Measurements from ENCODE around the gene FOCAD. TPM values are rescaled to one million over a fixed set of nuclear protein-coding genes. Genes with fewer than 3 reads are reported as not detected.

Gene FOCAD
- total RNA-seq, 1 donor from 2014 or later, result 57.2 TPM

GRCh38 chr9:20811872-20812271 is 127.8 kb downstream of the FOCAD start:
- no peak for DNase-seq (ENCODE audit: low spot score)
- Mint-ChIP-seq H3K4me1 (ENCODE audit: unreplicated experiment) (no peaks in the 10 kb centered on the region), H3K27ac (ENCODE audit: unreplicated experiment) (no peak overlapping the region), H3K27me3 (ENCODE audit: unreplicated experiment) (peaks cover 3% of the 10 kb centered on the region), H3K4me3 (ENCODE audit: unreplicated experiment) (no peak overlapping the region), H3K36me3 (ENCODE audit: low read depth, unreplicated experiment) (no peaks in the 10 kb centered on the region), H3K9me3 (ENCODE audit: unreplicated experiment) (no peaks in the 10 kb centered on the region)
- TF ChIP-seq CTCF (IDR thresholded peaks at IDR 0.05; ENCODE audit: unreplicated experiment), result no peak

- Mint-ChIP-seq H3K9me3 (ENCODE audit: unreplicated experiment) (no peaks in the 10 kb centered on the region), H3K27me3 (ENCODE audit: unreplicated experiment) (peaks cover 2% of the 10 kb centered on the region), H3K27ac (ENCODE audit: unreplicated experiment) (no peak overlapping the region), H3K4me1 (ENCODE audit: unreplicated experiment) (no peaks in the 10 kb centered on the region), H3K36me3 (ENCODE audit: low read depth, unreplicated experiment) (no peaks in the 10 kb centered on the region), H3K4me3 (ENCODE audit: unreplicated experiment) (no peak overlapping the region)
- no peak for TF ChIP-seq CTCF (IDR thresholded peaks at IDR 0.05; ENCODE audit: unreplicated experiment)
- DNase-seq (ENCODE audit: low spot score), result no peak
These were observed 132.1 kb downstream of the FOCAD start for GRCh38 chr9:20815923-20816703.

GRCh38 chr9:20823051-20823450 is 139.0 kb downstream of the FOCAD start:
- peaks cover 13% of the 10 kb centered on the region for H3K36me3 Mint-ChIP-seq (ENCODE audit: low read depth, unreplicated experiment)
- no peaks in the 10 kb centered on the region for H3K27me3 Mint-ChIP-seq (ENCODE audit: unreplicated experiment)
- H3K4me3 Mint-ChIP-seq (ENCODE audit: unreplicated experiment), result no peak overlapping the region
- no peak overlapping the region for H3K27ac Mint-ChIP-seq (ENCODE audit: unreplicated experiment)
- no peaks in the 10 kb centered on the region for H3K4me1 Mint-ChIP-seq (ENCODE audit: unreplicated experiment)
- DNase-seq (ENCODE audit: low spot score), result no peak
- H3K9me3 Mint-ChIP-seq (ENCODE audit: unreplicated experiment), result no peaks in the 10 kb centered on the region
- TF ChIP-seq CTCF (IDR thresholded peaks at IDR 0.05; ENCODE audit: unreplicated experiment), result no peak

DNA sequence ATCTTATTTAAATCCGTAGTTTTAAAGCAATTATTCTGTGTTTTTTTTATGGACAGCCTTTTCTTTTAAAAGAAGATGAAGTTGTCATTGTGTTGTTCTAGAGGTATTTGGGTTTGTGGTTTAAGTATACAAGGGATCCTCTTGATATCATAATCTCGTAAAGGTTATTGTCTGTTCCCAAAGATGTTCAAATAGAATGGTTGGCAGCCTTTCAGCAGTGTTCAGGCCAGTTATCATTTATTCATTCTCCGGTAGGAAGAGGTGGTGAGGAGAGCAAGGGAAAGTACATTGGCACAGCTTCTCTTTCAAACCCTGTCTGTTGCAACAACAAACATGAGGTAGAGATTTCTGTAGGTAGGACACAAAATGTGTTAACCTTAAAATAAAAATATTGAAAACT is 147.0 kb downstream of the FOCAD start:
- no peaks in the 10 kb centered on the region for H3K27me3 Mint-ChIP-seq (ENCODE audit: unreplicated experiment)
- no peak overlapping the region for H3K4me3 Mint-ChIP-seq (ENCODE audit: unreplicated experiment)
- no peak overlapping the region for H3K27ac Mint-ChIP-seq (ENCODE audit: unreplicated experiment)
- H3K9me3 Mint-ChIP-seq (ENCODE audit: unreplicated experiment), result no peaks in the 10 kb centered on the region
- peaks cover 11% of the 10 kb centered on the region for H3K36me3 Mint-ChIP-seq (ENCODE audit: low read depth, unreplicated experiment)
- no peak for TF ChIP-seq CTCF (IDR thresholded peaks at IDR 0.05; ENCODE audit: unreplicated experiment)
- no peak for DNase-seq (ENCODE audit: low spot score)
- peaks cover 9% of the 10 kb centered on the region for H3K4me1 Mint-ChIP-seq (ENCODE audit: unreplicated experiment)

- Mint-ChIP-seq H3K4me1 (ENCODE audit: unreplicated experiment) (peaks cover 9% of the 10 kb centered on the region), H3K9me3 (ENCODE audit: unreplicated experiment) (no peaks in the 10 kb centered on the region), H3K27ac (ENCODE audit: unreplicated experiment) (no peak overlapping the region), H3K4me3 (ENCODE audit: unreplicated experiment) (no peak overlapping the region), H3K36me3 (ENCODE audit: low read depth, unreplicated experiment) (peaks cover 5% of the 10 kb centered on the region), H3K27me3 (ENCODE audit: unreplicated experiment) (no peaks in the 10 kb centered on the region)
- no peak for TF ChIP-seq CTCF (IDR thresholded peaks at IDR 0.05; ENCODE audit: unreplicated experiment)
- DNase-seq (ENCODE audit: low spot score), result no peak
These were observed 148.7 kb downstream of the FOCAD start for GRCh38 chr9:20832775-20833174.

Data from endothelial cell (in vitro differentiated cells).